GM19455 (cell line): Measurements from ENCODE around the gene TENM4.

Source experiments
- ATAC-seq: cut with Tn5 transposase; IDR thresholded peaks from one replicate; pipeline ENCODE4 v1.9.1; 2021; ENCODE audit not compliant: unreplicated experiment

TENM4 gene

GRCh38 chr11:79392161-79392560 is 48.7 kb downstream of the TENM4 start:
- ATAC-seq: no peak

- ATAC-seq: no peak
These were observed 49.9 kb downstream of the TENM4 start for GRCh38 chr11:79390923-79391322.

GRCh38 chr11:79390477-79390876 is 50.4 kb downstream of the TENM4 start:
- ATAC-seq: no peak

GRCh38 chr11:79388201-79388600 is 52.6 kb downstream of the TENM4 start:
- no peak for ATAC-seq

GRCh38 chr11:79383874-79384273 is 57.0 kb downstream of the TENM4 start:
- ATAC-seq: no peak

- ATAC-seq: no peak
These were observed 58.4 kb downstream of the TENM4 start for GRCh38 chr11:79382301-79383050.

- no peak for ATAC-seq
These were observed 59.8 kb downstream of the TENM4 start for GRCh38 chr11:79381036-79381435.

- ATAC-seq: no peak
These were observed 63.4 kb downstream of the TENM4 start for GRCh38 chr11:79377406-79377805.

- ATAC-seq: no peak
These were observed 64.8 kb downstream of the TENM4 start for GRCh38 chr11:79375818-79376550.

- ATAC-seq: no peak
These were observed 66.1 kb downstream of the TENM4 start for GRCh38 chr11:79374727-79375126.

- no peak for ATAC-seq
These were observed 69.1 kb downstream of the TENM4 start for GRCh38 chr11:79371724-79372123.

- ATAC-seq: no peak
These were observed 69.7 kb downstream of the TENM4 start for GRCh38 chr11:79371152-79371551.

GRCh38 chr11:79369055-79369454 is 71.8 kb downstream of the TENM4 start:
- ATAC-seq: no peak

GRCh38 chr11:79367844-79368243 is 73.0 kb downstream of the TENM4 start:
- ATAC-seq: no peak

GRCh38 chr11:79366218-79366617 is 74.6 kb downstream of the TENM4 start:
- ATAC-seq: no peak

GRCh38 chr11:79363861-79364378 is 76.9 kb downstream of the TENM4 start:
- ATAC-seq: no peak

- ATAC-seq: no peak
These were observed 77.6 kb downstream of the TENM4 start for GRCh38 chr11:79363256-79363655.

GRCh38 chr11:79362821-79363220 is 78.0 kb downstream of the TENM4 start:
- no peak for ATAC-seq

GRCh38 chr11:79362206-79362757 is 78.5 kb downstream of the TENM4 start:
- no peak for ATAC-seq

GRCh38 chr11:79358258-79358657 is 82.6 kb downstream of the TENM4 start:
- no peak for ATAC-seq

GRCh38 chr11:79353706-79354105 is 87.1 kb downstream of the TENM4 start:
- ATAC-seq: no peak

- no peak for ATAC-seq
These were observed 88.5 kb downstream of the TENM4 start for GRCh38 chr11:79352349-79352703.
